ENCODE results near the gene PGM1. TPM values are rescaled to one million over a fixed set of nuclear protein-coding genes. Genes with fewer than 3 reads are reported as not detected.

The PGM1 gene
- total RNA-seq, 1 donor from 2014 or later: 46.0 TPM

GRCh38 chr1:63623952-63624351 lies 30.7 kb downstream of the PGM1 start:
- H3K27me3 Mint-ChIP-seq (ENCODE audit: low read depth): no peaks in the 10 kb centered on the region

GRCh38 chr1:63624911-63625310 lies 31.7 kb downstream of the PGM1 start:
- no peaks in the 10 kb centered on the region for H3K27me3 Mint-ChIP-seq (ENCODE audit: low read depth)
- peaks cover 75% of the 10 kb centered on the region for H3K4me1 Mint-ChIP-seq
- TF ChIP-seq, protein P1, sequence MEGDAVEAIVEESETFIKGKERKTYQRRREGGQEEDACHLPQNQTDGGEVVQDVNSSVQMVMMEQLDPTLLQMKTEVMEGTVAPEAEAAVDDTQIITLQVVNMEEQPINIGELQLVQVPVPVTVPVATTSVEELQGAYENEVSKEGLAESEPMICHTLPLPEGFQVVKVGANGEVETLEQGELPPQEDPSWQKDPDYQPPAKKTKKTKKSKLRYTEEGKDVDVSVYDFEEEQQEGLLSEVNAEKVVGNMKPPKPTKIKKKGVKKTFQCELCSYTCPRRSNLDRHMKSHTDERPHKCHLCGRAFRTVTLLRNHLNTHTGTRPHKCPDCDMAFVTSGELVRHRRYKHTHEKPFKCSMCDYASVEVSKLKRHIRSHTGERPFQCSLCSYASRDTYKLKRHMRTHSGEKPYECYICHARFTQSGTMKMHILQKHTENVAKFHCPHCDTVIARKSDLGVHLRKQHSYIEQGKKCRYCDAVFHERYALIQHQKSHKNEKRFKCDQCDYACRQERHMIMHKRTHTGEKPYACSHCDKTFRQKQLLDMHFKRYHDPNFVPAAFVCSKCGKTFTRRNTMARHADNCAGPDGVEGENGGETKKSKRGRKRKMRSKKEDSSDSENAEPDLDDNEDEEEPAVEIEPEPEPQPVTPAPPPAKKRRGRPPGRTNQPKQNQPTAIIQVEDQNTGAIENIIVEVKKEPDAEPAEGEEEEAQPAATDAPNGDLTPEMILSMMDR (IDR thresholded peaks at IDR 0.05; ENCODE audit: unreplicated experiment): peak; percentile 51
- no peak for DNase-seq (ENCODE audit: low spot score in 2 of 2, unreplicated experiment in 2 of 2)
- no peaks in the 10 kb centered on the region for H3K36me3 Mint-ChIP-seq
- H3K9me3 Mint-ChIP-seq: no peaks in the 10 kb centered on the region
- H3K27ac Mint-ChIP-seq: peak overlapping the region; percentile 83
- H3K4me3 Mint-ChIP-seq: no peak overlapping the region

More at GRCh38 chr1:63623952-63624351, 30.7 kb downstream of the PGM1 start:
- H3K9me3 Mint-ChIP-seq: no peaks in the 10 kb centered on the region
- H3K4me1 Mint-ChIP-seq: peaks cover 73% of the 10 kb centered on the region
- TF ChIP-seq, protein P1 (IDR thresholded peaks at IDR 0.05; ENCODE audit: unreplicated experiment): no peak
- no peak overlapping the region for H3K4me3 Mint-ChIP-seq
- no peak for DNase-seq (ENCODE audit: low spot score in 2 of 2, unreplicated experiment in 2 of 2)
- H3K27ac Mint-ChIP-seq: peak overlapping the region; percentile 2
- no peaks in the 10 kb centered on the region for H3K36me3 Mint-ChIP-seq

- DNase-seq (ENCODE audit: low spot score in 2 of 2, unreplicated experiment in 2 of 2): no peak
- Mint-ChIP-seq H3K4me3 (no peak overlapping the region), H3K36me3 (peaks cover 5% of the 10 kb centered on the region), H3K27ac (peak overlapping the region; percentile 83), H3K27me3 (ENCODE audit: low read depth) (no peaks in the 10 kb centered on the region), H3K4me1 (peaks cover 70% of the 10 kb centered on the region), H3K9me3 (no peaks in the 10 kb centered on the region)
- TF ChIP-seq, protein P1 (IDR thresholded peaks at IDR 0.05; ENCODE audit: unreplicated experiment): no peak
Observed at GRCh38 chr1:63626222-63626621, 33.0 kb downstream of the PGM1 start.

DNA sequence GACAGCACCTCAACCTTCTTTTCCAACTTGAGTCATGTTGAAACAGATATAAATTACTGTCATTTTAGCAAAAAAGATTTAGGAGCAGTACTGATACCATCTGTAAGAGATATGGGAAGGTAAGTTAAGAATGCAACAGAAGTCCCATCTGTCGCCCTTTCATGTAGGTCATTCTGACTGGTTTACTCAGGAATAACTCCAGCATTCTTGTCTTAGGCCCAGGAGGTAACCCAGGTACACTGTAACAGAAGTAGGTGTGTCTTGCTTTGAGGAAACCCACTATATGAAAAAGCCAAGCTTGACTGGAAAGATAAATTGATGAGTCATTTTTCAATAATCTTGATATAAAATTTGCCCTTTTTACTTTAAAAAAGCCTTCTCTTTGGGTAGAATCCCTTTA lies 35.4 kb downstream of the PGM1 start:
- Mint-ChIP-seq H3K9me3 (no peaks in the 10 kb centered on the region), H3K27ac (no peak overlapping the region)

DNA sequence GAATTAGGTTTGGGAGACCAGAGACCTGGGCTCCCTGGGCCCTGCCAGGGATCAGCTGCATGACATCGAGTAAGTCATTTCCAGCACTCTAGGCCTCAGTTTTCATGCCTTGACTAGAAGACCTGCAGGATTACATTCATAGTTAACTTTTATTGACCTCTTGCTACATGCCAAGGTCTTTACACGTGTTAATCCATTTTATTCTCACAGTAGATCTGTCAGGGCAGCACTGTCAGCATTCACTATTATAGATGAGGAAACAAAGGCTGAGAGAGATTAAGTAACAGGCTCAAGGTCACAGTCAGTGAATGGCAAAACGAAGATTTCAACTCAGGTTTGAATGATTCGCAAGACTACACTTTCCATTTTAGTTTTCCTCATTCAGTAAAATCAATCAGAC lies 37.0 kb downstream of the PGM1 start:
- Mint-ChIP-seq H3K4me3 (no peak overlapping the region), H3K36me3 (peaks cover 25% of the 10 kb centered on the region), H3K9me3 (no peaks in the 10 kb centered on the region), H3K27ac (no peak overlapping the region), H3K4me1 (peaks cover 42% of the 10 kb centered on the region), H3K27me3 (ENCODE audit: low read depth) (no peaks in the 10 kb centered on the region)
- no peak for DNase-seq (ENCODE audit: low spot score in 2 of 2, unreplicated experiment in 2 of 2)
- TF ChIP-seq, protein P1 (IDR thresholded peaks at IDR 0.05; ENCODE audit: unreplicated experiment): no peak

More for the DNA sequence above, 35.4 kb downstream of the PGM1 start:
- H3K36me3 Mint-ChIP-seq: peaks cover 20% of the 10 kb centered on the region
- no peaks in the 10 kb centered on the region for H3K27me3 Mint-ChIP-seq (ENCODE audit: low read depth)
- TF ChIP-seq, protein P1 (IDR thresholded peaks at IDR 0.05; ENCODE audit: unreplicated experiment): no peak
- no peak overlapping the region for H3K4me3 Mint-ChIP-seq
- DNase-seq (ENCODE audit: low spot score in 2 of 2, unreplicated experiment in 2 of 2): no peak
- peaks cover 55% of the 10 kb centered on the region for H3K4me1 Mint-ChIP-seq

DNA sequence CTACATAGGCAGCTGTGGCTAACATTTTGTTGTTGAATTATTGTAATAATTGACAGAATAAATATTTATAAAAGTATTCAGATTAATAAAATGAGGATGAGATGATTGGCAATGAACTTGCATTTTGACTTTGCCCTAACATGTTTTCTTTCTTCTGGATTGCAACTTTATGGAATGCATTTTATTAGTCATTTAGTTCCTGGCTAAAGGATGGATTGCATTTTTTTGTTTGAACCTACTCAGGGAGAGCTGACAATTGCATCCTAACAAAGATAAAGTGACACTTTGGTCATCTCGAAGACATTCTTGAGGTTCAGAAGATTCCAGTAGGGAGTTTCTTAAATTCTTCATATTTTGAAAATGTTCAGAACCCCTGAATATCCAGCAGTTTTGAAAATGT lies 37.5 kb downstream of the PGM1 start:
- H3K4me3 Mint-ChIP-seq: no peak overlapping the region
- H3K36me3 Mint-ChIP-seq: peaks cover 25% of the 10 kb centered on the region
- no peak for DNase-seq (ENCODE audit: low spot score in 2 of 2, unreplicated experiment in 2 of 2)
- no peak overlapping the region for H3K27ac Mint-ChIP-seq
- peaks cover 38% of the 10 kb centered on the region for H3K4me1 Mint-ChIP-seq
- TF ChIP-seq, protein P1 (IDR thresholded peaks at IDR 0.05; ENCODE audit: unreplicated experiment): no peak
- no peaks in the 10 kb centered on the region for H3K27me3 Mint-ChIP-seq (ENCODE audit: low read depth)
- H3K9me3 Mint-ChIP-seq: no peaks in the 10 kb centered on the region
